Ammon's horn (tissue), 1 donor: ENCODE results near the gene MASP1.

Source experiments
- DNase-seq: peaks from one replicate; pipeline ENCODE4 v3.0.0-alpha.2; 2016; ENCODE audit warnings: low spot score

MASP1 gene

GRCh38 chr3:187291512-187292132, at the start of gene MASP1:
Gene MASP1, minus strand, starts transcription at chr3:187291737. Its CDS starts 105 bp downstream, at chr3:187291632.
- DNase-seq, result peak; percentile 47

- no peak for DNase-seq
Measured at GRCh38 chr3:187340578-187340977, 49.0 kb upstream of the MASP1 start.

GRCh38 chr3:187336322-187336721, 44.8 kb upstream of the MASP1 start:
- DNase-seq, result no peak

GRCh38 chr3:187334904-187335303, 43.4 kb upstream of the MASP1 start:
- no peak for DNase-seq

GRCh38 chr3:187328691-187329090, 37.2 kb upstream of the MASP1 start:
- DNase-seq, result no peak

- DNase-seq, result no peak
Measured at GRCh38 chr3:187327845-187328244, 36.3 kb upstream of the MASP1 start.

- no peak for DNase-seq
Measured at GRCh38 chr3:187325632-187326031, 34.1 kb upstream of the MASP1 start.

GRCh38 chr3:187323091-187323490, 31.6 kb upstream of the MASP1 start:
- no peak for DNase-seq

- no peak for DNase-seq
Measured at GRCh38 chr3:187322291-187322690, 30.8 kb upstream of the MASP1 start.

- no peak for DNase-seq
Measured at GRCh38 chr3:187321766-187322165, 30.2 kb upstream of the MASP1 start.

- DNase-seq, result peak; percentile 86
Measured at GRCh38 chr3:187319699-187320302, 28.3 kb upstream of the MASP1 start.

- peak; percentile 74 for DNase-seq
Measured at GRCh38 chr3:187318819-187319616, 27.5 kb upstream of the MASP1 start.

- no peak for DNase-seq
Measured at GRCh38 chr3:187315872-187316271, 24.3 kb upstream of the MASP1 start.

- DNase-seq, result no peak
Measured at GRCh38 chr3:187314176-187314575, 22.6 kb upstream of the MASP1 start.

- no peak for DNase-seq
Measured at GRCh38 chr3:187310954-187311470, 19.5 kb upstream of the MASP1 start.

- DNase-seq, result no peak
Measured at GRCh38 chr3:187310226-187310625, 18.7 kb upstream of the MASP1 start.

GRCh38 chr3:187305881-187306280, 14.3 kb upstream of the MASP1 start:
- no peak for DNase-seq

GRCh38 chr3:187299611-187300010, 8.1 kb upstream of the MASP1 start:
- DNase-seq, result no peak

- no peak for DNase-seq
Measured at GRCh38 chr3:187296911-187297310, 5.4 kb upstream of the MASP1 start.

GRCh38 chr3:187296058-187296457, 4.5 kb upstream of the MASP1 start:
- DNase-seq, result no peak

- no peak for DNase-seq
Measured at GRCh38 chr3:187295316-187296034, 3.9 kb upstream of the MASP1 start.
